Measurements from ENCODE around the gene STPG3.

STPG3 gene

DNA sequence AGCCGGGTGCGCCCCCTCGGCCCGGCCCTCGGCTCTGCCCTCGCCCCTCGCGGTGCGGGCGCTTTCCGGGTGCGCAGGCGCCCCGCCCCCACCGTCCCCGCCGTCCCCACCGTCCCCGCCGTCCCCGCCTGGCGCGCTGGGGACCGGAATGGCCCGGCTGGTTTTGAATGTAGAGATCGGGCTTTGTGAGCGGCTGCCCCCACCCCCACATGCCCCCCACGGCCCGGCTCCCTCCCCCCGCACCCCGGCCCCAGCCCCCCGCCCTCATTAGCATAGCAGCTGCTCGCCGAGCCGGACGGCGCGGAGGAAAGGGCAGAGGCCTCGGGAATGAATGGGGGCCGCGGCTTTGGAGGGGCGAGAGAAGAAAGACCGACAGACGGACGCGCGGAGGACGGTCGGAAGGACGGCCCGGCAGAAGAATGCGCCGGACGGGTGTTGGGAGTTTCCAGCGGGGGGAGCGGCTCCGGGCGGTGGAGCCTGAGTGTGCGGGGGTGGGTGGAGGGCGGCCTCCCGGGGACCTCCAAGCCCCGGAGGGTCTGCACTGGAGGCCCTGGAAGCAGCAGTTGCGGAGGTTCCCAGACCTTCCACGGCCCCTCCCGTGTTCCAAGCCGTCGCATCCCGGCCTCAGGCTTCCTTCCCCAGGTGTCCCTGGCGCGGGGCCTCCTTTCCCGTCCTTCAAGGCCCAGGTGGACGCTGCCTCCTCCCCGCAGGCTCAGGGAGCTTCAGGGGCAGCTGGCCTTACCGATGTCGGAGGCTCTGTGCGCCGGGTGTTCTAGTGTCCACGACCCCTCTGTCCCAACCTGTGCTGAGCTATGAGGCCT lies 45.0 kb downstream of the STPG3 start:
- no peak for DNase-seq (ENCODE audit: low read depth in 1 of 2, low spot score in 1 of 2)
- peaks cover 12% of the 10 kb centered on the region for H3K27me3 ChIP-seq (ENCODE audit: insufficient read depth, poor library complexity, severe bottlenecking)
- no peak overlapping the region for H3K4me3 ChIP-seq (replicated peaks; ENCODE audit: insufficient read depth, low read length)
- H3K27ac ChIP-seq (replicated peaks) = no peak overlapping the region
- TF ChIP-seq GABPA (IDR thresholded peaks at IDR 0.05; ENCODE audit: low read depth) (no peak), SPI1 (IDR thresholded peaks at IDR 0.05; ENCODE audit: borderline replicate concordance, low read depth) (no peak), POLR2AphosphoS5 (IDR thresholded peaks at IDR 0.05; ENCODE audit: low read depth) (no peak)
- TF ChIP-seq, protein P1, sequence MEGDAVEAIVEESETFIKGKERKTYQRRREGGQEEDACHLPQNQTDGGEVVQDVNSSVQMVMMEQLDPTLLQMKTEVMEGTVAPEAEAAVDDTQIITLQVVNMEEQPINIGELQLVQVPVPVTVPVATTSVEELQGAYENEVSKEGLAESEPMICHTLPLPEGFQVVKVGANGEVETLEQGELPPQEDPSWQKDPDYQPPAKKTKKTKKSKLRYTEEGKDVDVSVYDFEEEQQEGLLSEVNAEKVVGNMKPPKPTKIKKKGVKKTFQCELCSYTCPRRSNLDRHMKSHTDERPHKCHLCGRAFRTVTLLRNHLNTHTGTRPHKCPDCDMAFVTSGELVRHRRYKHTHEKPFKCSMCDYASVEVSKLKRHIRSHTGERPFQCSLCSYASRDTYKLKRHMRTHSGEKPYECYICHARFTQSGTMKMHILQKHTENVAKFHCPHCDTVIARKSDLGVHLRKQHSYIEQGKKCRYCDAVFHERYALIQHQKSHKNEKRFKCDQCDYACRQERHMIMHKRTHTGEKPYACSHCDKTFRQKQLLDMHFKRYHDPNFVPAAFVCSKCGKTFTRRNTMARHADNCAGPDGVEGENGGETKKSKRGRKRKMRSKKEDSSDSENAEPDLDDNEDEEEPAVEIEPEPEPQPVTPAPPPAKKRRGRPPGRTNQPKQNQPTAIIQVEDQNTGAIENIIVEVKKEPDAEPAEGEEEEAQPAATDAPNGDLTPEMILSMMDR (IDR thresholded peaks at IDR 0.05; ENCODE audit: insufficient read depth, low read length) = no peak
- TF ChIP-seq, protein P2, sequence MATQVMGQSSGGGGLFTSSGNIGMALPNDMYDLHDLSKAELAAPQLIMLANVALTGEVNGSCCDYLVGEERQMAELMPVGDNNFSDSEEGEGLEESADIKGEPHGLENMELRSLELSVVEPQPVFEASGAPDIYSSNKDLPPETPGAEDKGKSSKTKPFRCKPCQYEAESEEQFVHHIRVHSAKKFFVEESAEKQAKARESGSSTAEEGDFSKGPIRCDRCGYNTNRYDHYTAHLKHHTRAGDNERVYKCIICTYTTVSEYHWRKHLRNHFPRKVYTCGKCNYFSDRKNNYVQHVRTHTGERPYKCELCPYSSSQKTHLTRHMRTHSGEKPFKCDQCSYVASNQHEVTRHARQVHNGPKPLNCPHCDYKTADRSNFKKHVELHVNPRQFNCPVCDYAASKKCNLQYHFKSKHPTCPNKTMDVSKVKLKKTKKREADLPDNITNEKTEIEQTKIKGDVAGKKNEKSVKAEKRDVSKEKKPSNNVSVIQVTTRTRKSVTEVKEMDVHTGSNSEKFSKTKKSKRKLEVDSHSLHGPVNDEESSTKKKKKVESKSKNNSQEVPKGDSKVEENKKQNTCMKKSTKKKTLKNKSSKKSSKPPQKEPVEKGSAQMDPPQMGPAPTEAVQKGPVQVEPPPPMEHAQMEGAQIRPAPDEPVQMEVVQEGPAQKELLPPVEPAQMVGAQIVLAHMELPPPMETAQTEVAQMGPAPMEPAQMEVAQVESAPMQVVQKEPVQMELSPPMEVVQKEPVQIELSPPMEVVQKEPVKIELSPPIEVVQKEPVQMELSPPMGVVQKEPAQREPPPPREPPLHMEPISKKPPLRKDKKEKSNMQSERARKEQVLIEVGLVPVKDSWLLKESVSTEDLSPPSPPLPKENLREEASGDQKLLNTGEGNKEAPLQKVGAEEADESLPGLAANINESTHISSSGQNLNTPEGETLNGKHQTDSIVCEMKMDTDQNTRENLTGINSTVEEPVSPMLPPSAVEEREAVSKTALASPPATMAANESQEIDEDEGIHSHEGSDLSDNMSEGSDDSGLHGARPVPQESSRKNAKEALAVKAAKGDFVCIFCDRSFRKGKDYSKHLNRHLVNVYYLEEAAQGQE (IDR thresholded peaks at IDR 0.05; ENCODE audit: insufficient replicate concordance, low read depth) = no peak

DNA sequence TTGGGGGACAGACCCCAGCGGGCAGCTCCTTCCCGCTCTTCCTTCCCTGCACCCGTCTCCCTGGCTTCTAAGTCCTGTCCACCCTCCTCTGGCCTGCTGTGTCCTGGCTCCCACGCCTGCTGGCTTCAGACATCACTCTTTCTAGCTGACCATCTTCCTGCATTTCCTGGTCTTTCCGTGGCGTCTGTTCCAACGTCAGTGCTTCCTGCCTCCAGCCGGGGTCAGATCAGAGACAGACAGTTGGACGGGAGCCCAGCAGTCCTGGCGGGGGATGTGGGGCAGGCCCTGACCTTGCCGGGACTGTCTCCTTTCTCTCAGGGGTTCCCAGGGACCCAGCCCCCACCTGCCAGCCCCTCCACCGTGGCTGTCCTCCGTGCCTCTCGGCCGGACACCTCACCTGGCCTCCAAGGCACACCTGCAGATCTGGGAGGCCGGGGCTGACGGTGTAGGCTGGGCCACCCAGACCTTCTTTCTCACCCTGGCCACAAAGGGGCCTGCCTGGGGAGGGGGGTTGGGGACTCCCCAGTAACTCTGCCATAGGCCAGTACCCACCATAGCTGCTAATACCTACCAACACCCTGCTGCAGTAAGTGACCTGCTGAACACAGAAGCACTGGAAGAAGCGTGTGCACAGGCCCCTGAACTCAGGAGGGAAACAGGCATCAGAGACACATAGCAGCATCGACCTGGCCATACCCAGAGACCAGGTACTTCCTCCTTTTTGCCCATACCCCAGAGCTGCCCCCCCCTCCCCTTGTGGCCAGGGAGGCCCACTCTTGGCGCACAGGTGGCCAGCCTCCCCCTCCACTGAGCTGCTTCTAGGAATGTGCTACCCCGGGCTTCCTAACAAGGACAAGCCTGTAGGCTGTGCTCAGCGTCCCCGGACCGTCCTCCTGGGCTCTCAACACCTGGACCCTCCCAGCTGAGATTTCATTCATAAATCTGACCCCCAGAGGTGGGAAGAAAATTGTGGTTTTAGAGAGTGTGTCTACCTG lies 45.9 kb downstream of the STPG3 start:
- no peak overlapping the region for H3K27ac ChIP-seq (replicated peaks)
- H3K27me3 ChIP-seq (ENCODE audit: insufficient read depth, poor library complexity, severe bottlenecking) = peaks cover 15% of the 10 kb centered on the region
- DNase-seq (ENCODE audit: low read depth in 1 of 2, low spot score in 1 of 2) = no peak

DNA sequence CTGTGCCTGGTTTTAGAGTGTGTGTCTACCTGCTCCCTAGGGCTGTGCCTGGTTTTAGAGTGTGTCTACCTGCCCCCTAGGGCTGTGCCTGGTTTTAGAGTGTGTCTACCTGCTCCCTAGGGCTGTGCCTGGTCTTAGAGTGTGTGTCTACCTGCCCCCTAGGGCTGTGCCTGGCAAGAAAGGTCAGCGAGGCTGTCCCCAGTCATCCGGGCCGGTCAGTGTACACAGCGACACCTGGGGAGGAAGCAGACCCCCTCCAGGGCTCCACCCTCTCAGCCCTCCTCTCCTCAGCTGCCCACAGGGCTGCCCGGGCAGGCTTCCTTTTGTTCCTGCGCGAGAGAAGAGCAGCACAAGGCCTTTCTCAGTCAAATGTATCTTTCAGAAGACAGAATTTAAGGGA lies 46.9 kb downstream of the STPG3 start:
- Histone ChIP-seq H3K4me3 (replicated peaks; ENCODE audit: insufficient read depth, low read length) (no peak overlapping the region), H3K27ac (replicated peaks) (no peak overlapping the region), H3K27me3 (ENCODE audit: insufficient read depth, poor library complexity, severe bottlenecking) (peaks cover 15% of the 10 kb centered on the region)
- TF ChIP-seq POLR2AphosphoS5 (IDR thresholded peaks at IDR 0.05; ENCODE audit: low read depth) (no peak), GABPA (IDR thresholded peaks at IDR 0.05; ENCODE audit: low read depth) (no peak), SPI1 (IDR thresholded peaks at IDR 0.05; ENCODE audit: borderline replicate concordance, low read depth) (no peak)
- TF ChIP-seq, protein P1 (IDR thresholded peaks at IDR 0.05; ENCODE audit: insufficient read depth, low read length) = no peak
- TF ChIP-seq, protein P2 (IDR thresholded peaks at IDR 0.05; ENCODE audit: insufficient replicate concordance, low read depth) = no peak
- DNase-seq (ENCODE audit: low read depth in 1 of 2, low spot score in 1 of 2) = no peak

More for the DNA sequence above, 45.9 kb downstream of the STPG3 start:
- no peak overlapping the region for H3K4me3 ChIP-seq (replicated peaks; ENCODE audit: insufficient read depth, low read length)
- TF ChIP-seq GABPA (IDR thresholded peaks at IDR 0.05; ENCODE audit: low read depth) (no peak), POLR2AphosphoS5 (IDR thresholded peaks at IDR 0.05; ENCODE audit: low read depth) (no peak), SPI1 (IDR thresholded peaks at IDR 0.05; ENCODE audit: borderline replicate concordance, low read depth) (no peak)
- TF ChIP-seq, protein P2 (IDR thresholded peaks at IDR 0.05; ENCODE audit: insufficient replicate concordance, low read depth) = no peak
- TF ChIP-seq, protein P1 (IDR thresholded peaks at IDR 0.05; ENCODE audit: insufficient read depth, low read length) = no peak
